CD4-positive, CD25-positive, alpha-beta regulatory T cell (primary cell): ENCODE measurements around the gene TMEM120B. TPM values are rescaled to one million over a fixed set of nuclear protein-coding genes. Genes with fewer than 3 reads are reported as not detected.
A peak's percentile ranks its signal among the peaks of the same experiment; 100 is the strongest.

Experiments used
- ATAC-seq, 2 donors: fragments of 150-1000 bp; cut with Tn5 transposase; one replicate each; pipeline ENCODE4 v1.10.0; 2021; ENCODE audit warnings: low read depth in 2 of 2, moderate number of reproducible peaks in 2 of 2, moderate library complexity in 1 of 2
- DNase-seq, 3 donors: peaks; one replicate each; pipeline versions ENCODE4 v3.0.0 to v3.0.0-alpha.2; 2012 to 2022; ENCODE audit warnings: mixed read lengths in 1 of 3
- H3K27ac ChIP-seq: one replicate; pipeline ENCODE4 v1.7.0; 2013; ENCODE audit warnings: mild to moderate bottlenecking, low read length; ENCODE audit not compliant: insufficient read depth, poor library complexity, severe bottlenecking
- H3K27me3 ChIP-seq: one replicate; pipeline ENCODE4 v1.7.0; 2013; ENCODE audit warnings: low read length; ENCODE audit not compliant: control insufficient read depth, insufficient read depth
- H3K36me3 ChIP-seq: one replicate; pipeline ENCODE4 v1.7.0; 2013; ENCODE audit warnings: mild to moderate bottlenecking, low read length, moderate library complexity; ENCODE audit not compliant: control insufficient read depth, insufficient read depth
- H3K4me1 ChIP-seq: 2 replicates; pipeline ENCODE4 v1.7.0; 2013; ENCODE audit warnings: mild to moderate bottlenecking, low read length; ENCODE audit not compliant: insufficient read depth, control insufficient read depth, poor library complexity, severe bottlenecking
- H3K4me3 ChIP-seq: one replicate; pipeline ENCODE4 v1.7.0; 2013; ENCODE audit warnings: low read depth, mild to moderate bottlenecking, low read length, moderate library complexity
- H3K9me3 ChIP-seq, 2 experiments: 1 replicate in 1 of 2; 2 replicates in 1 of 2; pipeline ENCODE4 v1.7.0; 2013; ENCODE audit warnings: low read length in 2 of 2, mild to moderate bottlenecking in 1 of 2, moderate library complexity in 1 of 2; ENCODE audit not compliant: control insufficient read depth in 2 of 2
- H3K27ac Mint-ChIP-seq, 3 donors: one replicate each; pipeline ENCODE4 v1.8.0; 2020 to 2022; ENCODE audit warnings: mild to moderate bottlenecking in 3 of 3, mixed read lengths in 3 of 3, moderate library complexity in 2 of 3
- H3K27me3 Mint-ChIP-seq: one replicate; pipeline ENCODE4 v1.8.0; 2022; ENCODE audit warnings: mild to moderate bottlenecking, mixed read lengths
- H3K36me3 Mint-ChIP-seq: one replicate; pipeline ENCODE4 v1.8.0; 2020; ENCODE audit warnings: mixed read lengths
- H3K4me1 Mint-ChIP-seq, 4 donors: one replicate each; pipeline ENCODE4 v1.8.0; 2020 to 2022; ENCODE audit warnings: mixed read lengths in 4 of 4, mild to moderate bottlenecking in 1 of 4
- H3K4me3 Mint-ChIP-seq, 4 donors: one replicate each; pipeline ENCODE4 v1.8.0; 2020 to 2022; ENCODE audit warnings: mild to moderate bottlenecking in 4 of 4, mixed read lengths in 4 of 4, moderate library complexity in 3 of 4
- H3K9me3 Mint-ChIP-seq, 7 donors: one replicate each; pipeline ENCODE4 v1.8.0; 2020 to 2022; ENCODE audit warnings: mixed read lengths in 7 of 7, mild to moderate bottlenecking in 3 of 7, moderate library complexity in 2 of 7
- polyA plus RNA-seq, 4 donors: library from polyadenylated mRNA; unstranded; fragments of 300-500 nt; fragmentation: Illumina TruSeq; gene quantifications; one replicate each; pipeline ENCODE4 v1.2.3, GENCODE V29; 2021
- total RNA-seq: library from RNA; stranded (reverse); gene quantifications from one replicate; pipeline ENCODE4 v1.2.3, GENCODE V29; 2022

TMEM120B gene
- total and polyA plus RNA-seq, 5 donors from 2014 or later = 2.6 to 7.5 (median 2.7) TPM

DNA sequence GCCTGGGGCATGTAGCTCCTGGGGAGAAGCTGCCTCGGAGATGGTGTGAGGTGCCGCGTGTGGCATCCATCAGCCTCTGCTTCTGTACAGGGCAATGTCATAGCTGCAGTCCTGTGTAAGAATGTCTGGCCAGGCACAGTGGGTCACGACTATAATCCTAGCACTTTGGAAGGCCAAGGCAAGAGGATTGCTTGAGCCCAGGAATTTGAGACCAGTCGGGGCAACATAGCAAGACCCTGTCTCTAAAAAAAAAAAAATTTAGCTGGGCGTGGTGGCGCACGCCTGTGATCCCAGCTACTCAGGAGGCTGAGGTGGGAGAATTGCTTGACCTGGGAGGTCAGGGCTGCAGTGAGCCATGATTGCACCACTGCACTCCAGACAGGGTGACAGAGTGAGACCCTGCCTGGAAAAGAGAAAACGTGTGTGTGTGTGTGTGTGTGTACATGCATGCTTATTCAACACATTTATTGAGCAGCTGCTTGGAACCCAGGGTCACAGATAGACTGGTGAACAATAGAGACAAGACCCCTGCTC is 56.8 kb downstream of the TMEM120B start:
- H3K27ac Mint-ChIP-seq = peak overlapping the region in 1 of 3 donors; percentile 90

DNA sequence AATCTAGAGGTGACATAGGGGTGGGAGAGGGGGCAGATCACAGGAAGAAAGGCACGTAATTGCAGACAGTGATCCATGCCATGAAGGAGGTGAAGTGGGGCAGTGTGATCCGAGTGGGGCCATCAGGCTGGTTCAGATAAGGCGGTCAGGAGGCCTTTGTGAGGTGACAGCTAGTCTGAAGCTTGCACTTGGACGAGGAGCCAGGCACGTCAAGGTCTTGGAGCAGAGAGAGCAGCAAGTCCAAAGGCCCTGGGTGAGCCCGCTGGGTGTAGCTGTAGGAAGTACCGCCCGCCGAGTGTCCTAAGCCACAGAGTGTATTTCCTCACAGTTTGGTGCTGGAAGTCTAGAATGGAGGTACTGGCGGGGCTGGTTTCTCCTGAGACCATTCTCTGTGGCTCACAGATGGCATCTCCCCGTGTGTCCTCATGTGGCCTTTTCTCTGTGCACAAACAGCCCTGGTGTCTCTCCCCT is 57.3 kb downstream of the TMEM120B start:
- no peak overlapping the region for H3K4me3 ChIP-seq
- H3K4me1 ChIP-seq = peaks cover 9% of the 10 kb centered on the region
- Mint-ChIP-seq H3K27ac (peak overlapping the region in 1 of 3 donors; percentile 90), H3K27me3 (no peaks in the 10 kb centered on the region), H3K4me3 (no peak overlapping the region), H3K4me1 (peaks cover 0 to 10% (median 7%) of the 10 kb centered on the region in 4 donors), H3K36me3 (no peaks in the 10 kb centered on the region), H3K9me3 (no peaks in the 10 kb centered on the region)
- ATAC-seq (no peak), DNase-seq (no peak)
- no peak overlapping the region for H3K27ac ChIP-seq
- H3K36me3 ChIP-seq = no peaks in the 10 kb centered on the region
- H3K27me3 ChIP-seq = no peaks in the 10 kb centered on the region
- no peaks in the 10 kb centered on the region for H3K9me3 ChIP-seq

More for the DNA sequence above, 56.8 kb downstream of the TMEM120B start:
- Mint-ChIP-seq H3K4me1 (peaks cover 0 to 10% (median 7%) of the 10 kb centered on the region in 4 donors), H3K4me3 (no peak overlapping the region), H3K27me3 (no peaks in the 10 kb centered on the region), H3K9me3 (no peaks in the 10 kb centered on the region), H3K36me3 (no peaks in the 10 kb centered on the region)
- no peaks in the 10 kb centered on the region for H3K9me3 ChIP-seq
- H3K36me3 ChIP-seq = no peaks in the 10 kb centered on the region
- DNase-seq (no peak), ATAC-seq (no peak)
- peaks cover 9% of the 10 kb centered on the region for H3K4me1 ChIP-seq
- H3K4me3 ChIP-seq = no peak overlapping the region
- no peak overlapping the region for H3K27ac ChIP-seq
- no peaks in the 10 kb centered on the region for H3K27me3 ChIP-seq

DNA sequence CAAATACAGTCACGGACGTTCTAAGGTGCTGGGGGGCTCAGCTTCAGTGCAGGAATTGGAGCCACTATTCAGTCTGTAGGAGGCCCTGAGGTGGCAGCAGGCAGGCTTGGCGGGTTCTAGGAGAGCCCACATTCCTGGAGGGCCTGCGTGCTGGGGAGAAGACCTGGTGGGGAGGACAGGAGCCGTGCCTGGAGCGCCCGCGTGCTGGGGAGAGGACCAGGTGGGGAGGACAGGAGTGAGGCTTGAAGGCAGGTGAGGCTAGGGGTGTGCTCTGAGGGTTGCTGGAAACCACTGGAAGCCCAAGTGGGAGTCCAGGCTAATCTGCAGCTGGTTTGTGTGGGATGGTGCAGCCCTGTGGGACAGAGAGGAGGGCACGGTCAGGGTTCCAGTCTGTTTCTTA is 57.8 kb downstream of the TMEM120B start:
- DNase-seq (no peak), ATAC-seq (no peak)

DNA sequence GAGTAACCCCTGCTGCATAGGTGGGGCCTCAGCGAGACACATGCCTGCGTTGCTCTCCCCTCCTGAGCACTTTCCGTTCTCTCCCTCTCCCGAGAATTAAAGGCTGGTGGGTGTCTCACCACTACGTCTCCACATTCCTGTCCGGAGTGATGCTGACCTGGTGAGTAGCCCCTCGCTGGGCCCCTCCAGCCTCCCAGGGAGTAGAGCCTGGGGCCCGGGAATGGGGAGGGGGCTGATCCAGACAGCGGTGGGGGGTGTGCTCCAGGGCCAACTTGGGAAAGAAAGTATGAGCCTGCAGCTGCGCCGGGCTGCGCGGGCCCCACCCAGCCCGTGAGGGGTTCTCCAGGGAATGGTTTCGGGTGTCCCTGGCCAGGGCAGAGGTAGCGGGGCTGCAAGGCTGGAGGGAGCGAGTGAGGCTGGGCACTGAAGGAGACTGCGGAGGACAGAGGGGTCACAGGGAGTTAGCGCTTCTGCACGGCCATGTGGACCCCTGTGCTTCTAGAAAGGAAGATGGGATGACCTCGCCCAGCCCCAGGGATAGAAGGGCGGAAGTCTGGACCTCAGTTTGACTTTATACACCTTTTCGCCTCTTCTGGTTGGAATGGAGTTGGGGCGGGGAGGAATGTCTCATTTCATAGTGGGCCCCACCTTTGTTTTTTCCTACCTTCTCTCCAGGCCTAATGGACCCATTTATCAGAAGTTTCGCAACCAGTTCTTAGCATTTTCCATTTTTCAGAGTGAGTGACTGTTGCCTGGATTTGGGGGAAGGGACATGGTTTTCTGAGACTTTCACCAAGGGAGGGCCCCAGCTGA is 58.5 kb downstream of the TMEM120B start:
- no peak for ATAC-seq
- H3K27ac Mint-ChIP-seq = no peak overlapping the region

More for the DNA sequence above, 57.8 kb downstream of the TMEM120B start:
- Histone ChIP-seq H3K4me3 (no peak overlapping the region), H3K9me3 (no peaks in the 10 kb centered on the region), H3K27ac (no peak overlapping the region), H3K36me3 (no peaks in the 10 kb centered on the region), H3K27me3 (no peaks in the 10 kb centered on the region), H3K4me1 (peaks cover 9% of the 10 kb centered on the region)
- H3K27ac Mint-ChIP-seq = no peak overlapping the region
- no peaks in the 10 kb centered on the region for H3K27me3 Mint-ChIP-seq
- H3K4me1 Mint-ChIP-seq = peaks cover 0 to 10% (median 7%) of the 10 kb centered on the region in 4 donors
- no peak overlapping the region for H3K4me3 Mint-ChIP-seq
- no peaks in the 10 kb centered on the region for H3K36me3 Mint-ChIP-seq
- no peaks in the 10 kb centered on the region for H3K9me3 Mint-ChIP-seq

DNA sequence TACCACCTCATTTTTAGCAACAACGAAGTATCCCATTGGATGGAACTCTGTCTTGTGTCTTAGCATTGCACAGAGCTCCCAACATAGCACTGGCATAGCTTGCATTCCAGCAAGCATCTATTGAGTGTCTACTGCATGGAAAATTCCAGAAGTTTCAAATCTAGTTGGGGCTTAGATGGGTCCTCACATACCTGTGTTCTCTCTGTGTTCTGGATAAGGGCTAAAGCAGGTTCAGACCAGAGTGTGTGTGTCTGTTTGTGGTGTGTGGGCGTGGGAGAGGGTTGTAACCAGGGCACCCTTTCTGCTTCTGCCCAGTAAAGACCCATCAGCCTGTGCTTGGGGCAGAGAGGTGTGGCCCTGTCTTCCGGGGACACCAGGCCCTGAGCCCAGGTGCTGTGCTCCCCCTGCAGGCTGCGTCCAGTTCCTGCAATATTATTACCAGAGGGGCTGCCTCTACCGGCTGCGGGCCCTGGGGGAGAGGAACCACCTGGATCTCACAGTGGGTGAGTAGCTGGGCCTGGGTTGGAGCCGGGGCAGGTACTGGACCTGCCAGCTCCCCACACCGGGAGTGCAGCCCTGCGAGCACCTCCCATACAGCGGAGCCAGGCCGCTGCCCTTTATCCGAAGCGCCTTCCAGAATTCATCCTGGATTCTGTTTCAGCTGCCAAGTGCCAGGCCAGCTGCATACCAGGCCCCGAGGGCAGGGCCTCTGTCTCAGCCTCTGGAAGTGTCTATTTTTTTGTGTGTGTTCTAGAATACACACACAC is 60.6 kb downstream of the TMEM120B start:
- DNase-seq (peak; percentile 70 to 87 (median 81)), ATAC-seq (peak; percentile 83 to 89)
- peak overlapping the region in 1 of 4 donors; percentile 3 for H3K4me3 Mint-ChIP-seq
- H3K9me3 Mint-ChIP-seq = no peaks in the 10 kb centered on the region
- H3K9me3 ChIP-seq = no peaks in the 10 kb centered on the region
- peak overlapping the region; percentile 43 to 65 (median 46) for H3K27ac Mint-ChIP-seq
- no peak overlapping the region for H3K4me3 ChIP-seq
- H3K36me3 Mint-ChIP-seq = no peaks in the 10 kb centered on the region
- no peaks in the 10 kb centered on the region for H3K27me3 ChIP-seq
- H3K4me1 ChIP-seq = peaks cover 20% of the 10 kb centered on the region
- no peaks in the 10 kb centered on the region for H3K36me3 ChIP-seq
- H3K27me3 Mint-ChIP-seq = no peaks in the 10 kb centered on the region
- peaks cover 0 to 19% (median 11%) of the 10 kb centered on the region in 4 donors for H3K4me1 Mint-ChIP-seq
- H3K27ac ChIP-seq = peak overlapping the region; percentile 5

More for the DNA sequence above, 58.5 kb downstream of the TMEM120B start:
- Histone ChIP-seq H3K4me3 (no peak overlapping the region), H3K9me3 (no peaks in the 10 kb centered on the region), H3K27me3 (no peaks in the 10 kb centered on the region), H3K36me3 (no peaks in the 10 kb centered on the region), H3K27ac (no peak overlapping the region), H3K4me1 (peaks cover 12% of the 10 kb centered on the region)
- peak overlapping the region in 1 of 4 donors; percentile 84 for H3K4me3 Mint-ChIP-seq
- H3K27me3 Mint-ChIP-seq = no peaks in the 10 kb centered on the region
- peaks cover 0 to 10% (median 8%) of the 10 kb centered on the region in 4 donors for H3K4me1 Mint-ChIP-seq
- no peak for DNase-seq
- no peaks in the 10 kb centered on the region for H3K36me3 Mint-ChIP-seq
- H3K9me3 Mint-ChIP-seq = no peaks in the 10 kb centered on the region

DNA sequence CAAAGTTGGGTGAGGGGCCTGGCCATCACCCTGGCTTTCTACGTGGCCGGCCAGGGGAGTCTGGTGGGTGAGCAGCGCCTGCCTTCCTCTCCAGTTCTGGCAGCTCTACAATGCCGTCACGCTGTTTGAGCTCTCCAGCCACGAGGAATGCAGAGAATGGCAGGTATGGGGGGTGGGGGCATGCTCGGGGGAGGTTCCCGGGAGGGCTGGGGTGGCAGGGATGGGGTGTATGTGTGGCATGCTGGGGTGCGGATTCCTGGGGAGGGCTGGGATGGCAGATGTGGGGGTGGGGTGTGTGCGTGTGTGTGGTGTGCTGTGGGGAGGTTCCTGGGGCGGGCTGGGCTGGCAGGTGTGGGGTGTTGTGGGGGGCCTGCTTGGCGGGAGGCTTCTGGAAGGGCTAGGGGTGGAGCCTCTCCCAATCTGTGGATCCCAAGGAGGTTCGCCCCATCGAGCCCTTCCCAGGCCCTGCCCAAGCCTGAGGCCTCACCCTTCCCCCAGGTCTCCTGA is 62.5 kb downstream of the TMEM120B start:
- Histone ChIP-seq H3K4me3 (no peak overlapping the region), H3K4me1 (peaks cover 20% of the 10 kb centered on the region), H3K27me3 (no peaks in the 10 kb centered on the region), H3K27ac (no peak overlapping the region), H3K36me3 (peaks cover 18% of the 10 kb centered on the region), H3K9me3 (no peaks in the 10 kb centered on the region)
- Mint-ChIP-seq H3K27me3 (no peaks in the 10 kb centered on the region), H3K27ac (no peak overlapping the region), H3K9me3 (no peaks in the 10 kb centered on the region), H3K36me3 (peaks cover 7% of the 10 kb centered on the region), H3K4me3 (no peak overlapping the region), H3K4me1 (peaks cover 0 to 27% (median 11%) of the 10 kb centered on the region in 4 donors)
- ATAC-seq (no peak), DNase-seq (no peak)

DNA sequence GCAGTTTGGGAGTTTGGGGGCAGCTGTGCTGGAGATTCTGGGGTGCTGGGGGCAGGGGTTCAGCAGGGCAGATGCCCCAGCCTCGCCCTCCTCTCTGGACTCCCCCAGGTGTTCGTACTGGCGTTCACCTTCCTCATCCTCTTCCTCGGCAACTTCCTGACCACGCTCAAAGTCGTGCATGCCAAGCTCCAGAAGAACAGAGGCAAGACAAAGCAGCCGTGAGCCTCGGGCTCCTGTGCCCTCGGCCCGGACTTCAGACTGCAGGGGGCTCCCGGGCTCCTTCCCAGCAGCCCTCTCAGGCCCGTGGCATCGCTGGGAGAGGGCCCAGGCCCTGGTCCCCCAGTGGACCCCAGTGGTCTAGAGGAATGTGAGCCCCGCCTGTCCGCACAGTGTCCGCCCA is 62.9 kb downstream of the TMEM120B start:
- Histone ChIP-seq H3K27me3 (no peaks in the 10 kb centered on the region), H3K9me3 (no peaks in the 10 kb centered on the region), H3K27ac (no peak overlapping the region), H3K36me3 (peaks cover 21% of the 10 kb centered on the region), H3K4me3 (no peak overlapping the region), H3K4me1 (peaks cover 20% of the 10 kb centered on the region)
- no peaks in the 10 kb centered on the region for H3K9me3 Mint-ChIP-seq
- DNase-seq (no peak), ATAC-seq (no peak)
- H3K27ac Mint-ChIP-seq = peak overlapping the region in 1 of 3 donors; percentile 48
- peaks cover 10% of the 10 kb centered on the region for H3K36me3 Mint-ChIP-seq
- H3K27me3 Mint-ChIP-seq = no peaks in the 10 kb centered on the region
- H3K4me3 Mint-ChIP-seq = no peak overlapping the region
- H3K4me1 Mint-ChIP-seq = peaks cover 0 to 30% (median 11%) of the 10 kb centered on the region in 4 donors
